Endothelial cell of umbilical vein (primary cell): ENCODE measurements around the gene PSPC1. TPM values are rescaled to one million over a fixed set of nuclear protein-coding genes. Genes with fewer than 3 reads are reported as not detected.

Source experiments
- BruUV-seq: library from RNA; stranded (reverse); fragments of 400-500 nt; replicated peaks from 2 replicates; lab custom pipeline; 2021; lab: Mats Ljungman, UMichigan
- CTCF ChIA-PET: fragments of 300-600, 350-600 bp; sonication (Branson Sonifier 250); formaldehyde crosslinking; loops from one replicate; lab custom pipeline; 2021; ENCODE audit warnings: antibody characterized with exemption, inconsistent platforms; lab: Charles Lee
- POLR2A ChIA-PET: fragments of 300-600, 350-600 bp; sonication (Branson Sonifier 250); formaldehyde crosslinking; loops from one replicate; lab custom pipeline; 2021; ENCODE audit warnings: antibody characterized with exemption, inconsistent platforms; lab: Charles Lee
- DNase-seq: peaks from one replicate; pipeline ENCODE4 v3.0.0-alpha.2; 2011; ENCODE audit warnings: low read depth, low spot score
- FAIRE-seq: peaks from 2 replicates; lab custom pipeline; 2011; peaks lifted over from hg19 to GRCh38; lab: Jason Lieb, UNC
- H2AFZ ChIP-seq: 2 replicates; pipeline ENCODE4 v1.6.0; 2012; ENCODE audit warnings: low read depth, low read length, control low read depth, inconsistent platforms
- H3K27ac ChIP-seq: 2 replicates; pipeline ENCODE4 v1.5.1; 2011; ENCODE audit warnings: low read depth, mild to moderate bottlenecking, control low read depth, low read length, moderate library complexity; ENCODE audit not compliant: insufficient read depth
- H3K27me3 ChIP-seq, 2 experiments: 2 replicates each; pipeline versions ENCODE4 v1.6.0 to v1.6.1; 2011; ENCODE audit warnings: low read length in 2 of 2, mixed read lengths in 1 of 2; ENCODE audit not compliant: control insufficient read depth in 2 of 2, insufficient read depth in 2 of 2
- H3K36me3 ChIP-seq, 2 experiments: 2 replicates in 1 of 2; 3 replicates in 1 of 2; pipeline ENCODE4 v1.5.1; 2011; ENCODE audit warnings: low read length in 2 of 2, mild to moderate bottlenecking in 1 of 2, moderate library complexity in 1 of 2; ENCODE audit not compliant: control insufficient read depth in 2 of 2, insufficient read depth in 2 of 2; ENCODE audit errors: extremely low read depth in 1 of 2
- H3K4me1 ChIP-seq: 3 replicates; pipeline ENCODE4 v1.5.1; 2011; ENCODE audit warnings: mild to moderate bottlenecking, low read length; ENCODE audit not compliant: control insufficient read depth, insufficient read depth; ENCODE audit errors: extremely low read depth
- H3K4me2 ChIP-seq: 2 replicates; pipeline ENCODE4 v1.6.1; 2011; ENCODE audit warnings: low read length, control low read depth, mixed read lengths; ENCODE audit not compliant: insufficient read depth
- H3K4me3 ChIP-seq, 3 experiments: fragments of 200-600 bp in 1 of 3; sonication (generic), shearing (Covaris generic) in 1 of 3; replicated peaks in 1 of 3; 2 replicates each; pipeline ENCODE4 v1.5.1; 2011 to 2016; ENCODE audit warnings: control low read depth in 3 of 3, low read length in 3 of 3, mild to moderate bottlenecking in 2 of 3, inconsistent platforms in 1 of 3, low read depth in 1 of 3, moderate library complexity in 1 of 3; ENCODE audit not compliant: insufficient read depth in 1 of 3
- H3K79me2 ChIP-seq: 2 replicates; pipeline ENCODE4 v1.6.0; 2012; ENCODE audit warnings: low read length, inconsistent platforms; ENCODE audit not compliant: control insufficient read depth, insufficient read depth
- H3K9ac ChIP-seq: replicated peaks from 2 replicates; pipeline ENCODE3; 2011; ENCODE audit warnings: low read length, control low read depth; ENCODE audit not compliant: insufficient read depth; ENCODE audit errors: extremely low read depth
- H3K9me1 ChIP-seq: replicated peaks from 3 replicates; pipeline ENCODE4 v1.6.0; 2011; ENCODE audit warnings: mild to moderate bottlenecking, low read length; ENCODE audit not compliant: control insufficient read depth, insufficient read depth; ENCODE audit errors: extremely low read depth
- H3K9me3 ChIP-seq: replicated peaks from 2 replicates; pipeline ENCODE4 v1.5.1; 2012; ENCODE audit warnings: low read length, inconsistent platforms; ENCODE audit not compliant: control insufficient read depth, insufficient read depth
- H4K20me1 ChIP-seq: replicated peaks from 2 replicates; pipeline ENCODE3; 2011; ENCODE audit warnings: mild to moderate bottlenecking, low read length; ENCODE audit not compliant: control insufficient read depth, insufficient read depth; ENCODE audit errors: extremely low read depth
- EZH2 ChIP-seq: IDR thresholded peaks from 2 replicates; pipeline ENCODE4 v1.6.1; 2012; ENCODE audit warnings: borderline replicate concordance, low read depth, mild to moderate bottlenecking, moderate library complexity, low read length, inconsistent platforms; ENCODE audit not compliant: severe bottlenecking
- FOS ChIP-seq: IDR thresholded peaks from 2 replicates; pipeline ENCODE4 v1.6.1; 2011; ENCODE audit warnings: mild to moderate bottlenecking, low read length, moderate library complexity, borderline replicate concordance; ENCODE audit not compliant: insufficient read depth
- GATA2 ChIP-seq: IDR thresholded peaks from 2 replicates; pipeline ENCODE4 v1.7.0; 2011; ENCODE audit warnings: low read depth, mild to moderate bottlenecking, moderate library complexity, mixed read lengths, low read length; ENCODE audit not compliant: insufficient read length, insufficient read depth
- JUN ChIP-seq: IDR thresholded peaks from 2 replicates; pipeline ENCODE4 v1.6.1; 2011; ENCODE audit warnings: borderline replicate concordance, low read depth; ENCODE audit not compliant: insufficient read length, insufficient read depth
- MYC ChIP-seq: IDR thresholded peaks from one replicate; pipeline ENCODE4 v1.6.1; 2011; ENCODE audit warnings: mild to moderate bottlenecking, low read depth, low read length
- POLR2A ChIP-seq: IDR thresholded peaks from 2 replicates; pipeline ENCODE4 v1.6.1; 2012; ENCODE audit warnings: low read depth, mild to moderate bottlenecking, control low read depth, low read length
- dilution Hi-C: fragments of 300-500 bp; cut with MboI; formaldehyde crosslinking; loops from one replicate; pipeline ENCODE4 v1.15.0; 2019; ENCODE audit warnings: low sequenced_read_pairs; ENCODE audit not compliant: extremely low pct_ligation_motif_present
- intact Hi-C: fragments of 100-400 bp; cut with micrococcal nuclease; formaldehyde crosslinking; loops from one replicate; pipeline ENCODE4 v1.10.0; 2022
- polyA plus RNA-seq, 4 experiments: library from polyadenylated mRNA; depleted of rRNA in 3 of 4; stranded (reverse) in 3 of 4; unstranded in 1 of 4; fragments of >200 nt; gene quantifications; 2 replicates each; pipeline versions ENCODE4 v1.2.1 to v1.2.3, GENCODE V29; 2011 to 2012; ENCODE audit warnings: missing spikeins in 1 of 4
- total RNA-seq: library from RNA; stranded (reverse); gene quantifications from 2 replicates; pipeline ENCODE4 v1.2.3, GENCODE V29; 2021
- TF ChIP-seq, protein P1 (sequence below): IDR thresholded peaks from 2 replicates; pipeline ENCODE4 v1.6.1; 2011; ENCODE audit not compliant: insufficient read depth, insufficient read length

PSPC1 gene
- total and polyA plus RNA-seq, 2 donors (not counting 3 experiments of a cell fraction or from before 2014, with no cell fraction given), result 22.8 to 55.7 TPM

- DNase-seq, result no peak
- Histone ChIP-seq H3K27ac (no peak overlapping the region), H3K4me1 (no peaks in the 10 kb centered on the region), H3K4me3 (no peak overlapping the region), H2AFZ (no peak overlapping the region), H3K9ac (no peak overlapping the region), H3K27me3 (no peaks in the 10 kb centered on the region), H3K9me1 (no peaks in the 10 kb centered on the region), H4K20me1 (no peaks in the 10 kb centered on the region), H3K9me3 (no peaks in the 10 kb centered on the region), H3K79me2 (no peaks in the 10 kb centered on the region), H3K4me2 (no peak overlapping the region), H3K36me3 (peaks cover 5 to 17% of the 10 kb centered on the region in 2 experiments)
- no TSS peak for BruUV-seq
- intact Hi-C loops, result no loop called here
- ChIA-PET POLR2A (no interaction called here), CTCF (interaction anchor here (1.7 kb wide), 1 partner anchor 13 kb away, joined by 4 read pairs; no protein-coding TSS in a partner anchor)
- dilution Hi-C loops, result no loop called here
- TF ChIP-seq FOS (no peak), JUN (no peak), EZH2 (no peak), POLR2A (no peak), MYC (no peak), GATA2 (no peak)
- TF ChIP-seq, protein P1, sequence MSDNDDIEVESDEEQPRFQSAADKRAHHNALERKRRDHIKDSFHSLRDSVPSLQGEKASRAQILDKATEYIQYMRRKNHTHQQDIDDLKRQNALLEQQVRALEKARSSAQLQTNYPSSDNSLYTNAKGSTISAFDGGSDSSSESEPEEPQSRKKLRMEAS, result no peak
- no peak for FAIRE-seq
Observed at GRCh38 chr13:19664481-19665230, 118.1 kb downstream of the PSPC1 start.
